ENCODE results near the gene KCNQ2.

The KCNQ2 gene

GRCh38 chr20:63455568-63455859 lies 16.9 kb downstream of the KCNQ2 start:
- no peak overlapping the region for H3K27ac ChIP-seq (ENCODE audit: low read depth, low read length)
- no peak overlapping the region for H3K4me3 ChIP-seq (ENCODE audit: low read depth in 1 of 2, low read length in 2 of 2)
- H3K4me1 ChIP-seq (ENCODE audit: insufficient read depth, low read length), result no peaks in the 10 kb centered on the region
- H3K27me3 ChIP-seq (ENCODE audit: control insufficient read depth in 1 of 2, insufficient read depth in 2 of 2, low read length in 2 of 2), result peaks cover 0 to 78% of the 10 kb centered on the region in 2 donors
- H3K9ac ChIP-seq (ENCODE audit: low read length), result no peak overlapping the region
- H3K9me3 ChIP-seq (ENCODE audit: low read length), result no peaks in the 10 kb centered on the region
- H3K36me3 ChIP-seq (ENCODE audit: insufficient read depth, low read length), result no peaks in the 10 kb centered on the region

- no peaks in the 10 kb centered on the region for H3K36me3 ChIP-seq (ENCODE audit: insufficient read depth, low read length)
- no peak overlapping the region for H3K27ac ChIP-seq (ENCODE audit: low read depth, low read length)
- H3K9ac ChIP-seq (ENCODE audit: low read length), result no peak overlapping the region
- H3K27me3 ChIP-seq (ENCODE audit: control insufficient read depth in 1 of 2, insufficient read depth in 2 of 2, low read length in 2 of 2), result peaks cover 0 to 72% of the 10 kb centered on the region in 2 donors
- H3K9me3 ChIP-seq (ENCODE audit: low read length), result no peaks in the 10 kb centered on the region
- no peak overlapping the region for H3K4me3 ChIP-seq (ENCODE audit: low read depth in 1 of 2, low read length in 2 of 2)
- H3K4me1 ChIP-seq (ENCODE audit: insufficient read depth, low read length), result no peaks in the 10 kb centered on the region
Observed at GRCh38 chr20:63454731-63455567, 17.5 kb downstream of the KCNQ2 start.

GRCh38 chr20:63452821-63453523 lies 19.5 kb downstream of the KCNQ2 start:
- Histone ChIP-seq H3K27ac (ENCODE audit: low read depth, low read length) (no peak overlapping the region), H3K36me3 (ENCODE audit: insufficient read depth, low read length) (no peaks in the 10 kb centered on the region), H3K9ac (ENCODE audit: low read length) (no peak overlapping the region), H3K4me1 (ENCODE audit: insufficient read depth, low read length) (no peaks in the 10 kb centered on the region), H3K9me3 (ENCODE audit: low read length) (no peaks in the 10 kb centered on the region), H3K4me3 (ENCODE audit: low read depth in 1 of 2, low read length in 2 of 2) (no peak overlapping the region), H3K27me3 (ENCODE audit: control insufficient read depth in 1 of 2, insufficient read depth in 2 of 2, low read length in 2 of 2) (peaks cover 9 to 83% of the 10 kb centered on the region in 2 donors)

- Histone ChIP-seq H3K9ac (ENCODE audit: low read length) (no peak overlapping the region), H3K4me1 (ENCODE audit: insufficient read depth, low read length) (no peaks in the 10 kb centered on the region), H3K27me3 (ENCODE audit: control insufficient read depth in 1 of 2, insufficient read depth in 2 of 2, low read length in 2 of 2) (peaks cover 9 to 81% of the 10 kb centered on the region in 2 donors), H3K27ac (ENCODE audit: low read depth, low read length) (no peak overlapping the region), H3K4me3 (ENCODE audit: low read depth in 1 of 2, low read length in 2 of 2) (no peak overlapping the region), H3K36me3 (ENCODE audit: insufficient read depth, low read length) (no peaks in the 10 kb centered on the region), H3K9me3 (ENCODE audit: low read length) (no peaks in the 10 kb centered on the region)
Observed at GRCh38 chr20:63452341-63452740, 20.1 kb downstream of the KCNQ2 start.

GRCh38 chr20:63451821-63452220 lies 20.6 kb downstream of the KCNQ2 start:
- Histone ChIP-seq H3K36me3 (ENCODE audit: insufficient read depth, low read length) (no peaks in the 10 kb centered on the region), H3K9ac (ENCODE audit: low read length) (no peak overlapping the region), H3K27me3 (ENCODE audit: control insufficient read depth in 1 of 2, insufficient read depth in 2 of 2, low read length in 2 of 2) (peaks cover 9 to 76% of the 10 kb centered on the region in 2 donors), H3K4me3 (ENCODE audit: low read depth in 1 of 2, low read length in 2 of 2) (no peak overlapping the region), H3K27ac (ENCODE audit: low read depth, low read length) (no peak overlapping the region), H3K4me1 (ENCODE audit: insufficient read depth, low read length) (no peaks in the 10 kb centered on the region), H3K9me3 (ENCODE audit: low read length) (no peaks in the 10 kb centered on the region)

- Histone ChIP-seq H3K4me3 (ENCODE audit: low read depth in 1 of 2, low read length in 2 of 2) (no peak overlapping the region), H3K9me3 (ENCODE audit: low read length) (no peaks in the 10 kb centered on the region), H3K9ac (ENCODE audit: low read length) (no peak overlapping the region), H3K27me3 (ENCODE audit: control insufficient read depth in 1 of 2, insufficient read depth in 2 of 2, low read length in 2 of 2) (peaks cover 9 to 67% of the 10 kb centered on the region in 2 donors), H3K27ac (ENCODE audit: low read depth, low read length) (no peak overlapping the region), H3K36me3 (ENCODE audit: insufficient read depth, low read length) (no peaks in the 10 kb centered on the region), H3K4me1 (ENCODE audit: insufficient read depth, low read length) (no peaks in the 10 kb centered on the region)
Observed at GRCh38 chr20:63449796-63450730, 22.4 kb downstream of the KCNQ2 start.

GRCh38 chr20:63449025-63449424 lies 23.4 kb downstream of the KCNQ2 start:
- Histone ChIP-seq H3K36me3 (ENCODE audit: insufficient read depth, low read length) (no peaks in the 10 kb centered on the region), H3K9me3 (ENCODE audit: low read length) (no peaks in the 10 kb centered on the region), H3K27me3 (ENCODE audit: control insufficient read depth in 1 of 2, insufficient read depth in 2 of 2, low read length in 2 of 2) (peaks cover 9 to 57% of the 10 kb centered on the region in 2 donors), H3K4me3 (ENCODE audit: low read depth in 1 of 2, low read length in 2 of 2) (no peak overlapping the region), H3K4me1 (ENCODE audit: insufficient read depth, low read length) (no peaks in the 10 kb centered on the region), H3K27ac (ENCODE audit: low read depth, low read length) (no peak overlapping the region), H3K9ac (ENCODE audit: low read length) (no peak overlapping the region)

- no peaks in the 10 kb centered on the region for H3K9me3 ChIP-seq (ENCODE audit: low read length)
- H3K27ac ChIP-seq (ENCODE audit: low read depth, low read length), result no peak overlapping the region
- no peak overlapping the region for H3K9ac ChIP-seq (ENCODE audit: low read length)
- H3K36me3 ChIP-seq (ENCODE audit: insufficient read depth, low read length), result no peaks in the 10 kb centered on the region
- H3K4me3 ChIP-seq (ENCODE audit: low read depth in 1 of 2, low read length in 2 of 2), result no peak overlapping the region
- peaks cover 9 to 50% of the 10 kb centered on the region in 2 donors for H3K27me3 ChIP-seq (ENCODE audit: control insufficient read depth in 1 of 2, insufficient read depth in 2 of 2, low read length in 2 of 2)
- no peaks in the 10 kb centered on the region for H3K4me1 ChIP-seq (ENCODE audit: insufficient read depth, low read length)
Observed at GRCh38 chr20:63448031-63448430, 24.4 kb downstream of the KCNQ2 start.

- Histone ChIP-seq H3K4me1 (ENCODE audit: insufficient read depth, low read length) (no peaks in the 10 kb centered on the region), H3K27ac (ENCODE audit: low read depth, low read length) (no peak overlapping the region), H3K36me3 (ENCODE audit: insufficient read depth, low read length) (no peaks in the 10 kb centered on the region), H3K9ac (ENCODE audit: low read length) (no peak overlapping the region), H3K27me3 (ENCODE audit: control insufficient read depth in 1 of 2, insufficient read depth in 2 of 2, low read length in 2 of 2) (peaks cover 9 to 43% of the 10 kb centered on the region in 2 donors), H3K4me3 (ENCODE audit: low read depth in 1 of 2, low read length in 2 of 2) (no peak overlapping the region), H3K9me3 (ENCODE audit: low read length) (no peaks in the 10 kb centered on the region)
Observed at GRCh38 chr20:63447320-63447719, 25.1 kb downstream of the KCNQ2 start.

- no peaks in the 10 kb centered on the region for H3K4me1 ChIP-seq (ENCODE audit: insufficient read depth, low read length)
- H3K9ac ChIP-seq (ENCODE audit: low read length), result no peak overlapping the region
- H3K9me3 ChIP-seq (ENCODE audit: low read length), result no peaks in the 10 kb centered on the region
- H3K36me3 ChIP-seq (ENCODE audit: insufficient read depth, low read length), result no peaks in the 10 kb centered on the region
- H3K4me3 ChIP-seq (ENCODE audit: low read depth in 1 of 2, low read length in 2 of 2), result no peak overlapping the region
- H3K27me3 ChIP-seq (ENCODE audit: control insufficient read depth in 1 of 2, insufficient read depth in 2 of 2, low read length in 2 of 2), result peaks cover 9 to 39% of the 10 kb centered on the region in 2 donors
- H3K27ac ChIP-seq (ENCODE audit: low read depth, low read length), result no peak overlapping the region
Observed at GRCh38 chr20:63446216-63447024, 26.0 kb downstream of the KCNQ2 start.
